NCI-H146 treated with DMSO at 0.1 percent for 48 hours (cell line): Measurements from ENCODE around the gene MALAT1.
"Not testable (repeated sequence)": the region's sequence is repeated elsewhere in the genome, so short reads cannot be mapped to it uniquely, and the experiment has no call there.

ENCODE experiments used
- DNase-seq: peaks from one replicate; lab custom pipeline; 2025; ENCODE audit not compliant: unreplicated experiment; lab: John Stamatoyannopoulos, UW

Gene MALAT1

GRCh38 chr11:65497141-65498041, 1.5 kb upstream of the MALAT1 start:
- DNase-seq: peak; percentile 96

DNA sequence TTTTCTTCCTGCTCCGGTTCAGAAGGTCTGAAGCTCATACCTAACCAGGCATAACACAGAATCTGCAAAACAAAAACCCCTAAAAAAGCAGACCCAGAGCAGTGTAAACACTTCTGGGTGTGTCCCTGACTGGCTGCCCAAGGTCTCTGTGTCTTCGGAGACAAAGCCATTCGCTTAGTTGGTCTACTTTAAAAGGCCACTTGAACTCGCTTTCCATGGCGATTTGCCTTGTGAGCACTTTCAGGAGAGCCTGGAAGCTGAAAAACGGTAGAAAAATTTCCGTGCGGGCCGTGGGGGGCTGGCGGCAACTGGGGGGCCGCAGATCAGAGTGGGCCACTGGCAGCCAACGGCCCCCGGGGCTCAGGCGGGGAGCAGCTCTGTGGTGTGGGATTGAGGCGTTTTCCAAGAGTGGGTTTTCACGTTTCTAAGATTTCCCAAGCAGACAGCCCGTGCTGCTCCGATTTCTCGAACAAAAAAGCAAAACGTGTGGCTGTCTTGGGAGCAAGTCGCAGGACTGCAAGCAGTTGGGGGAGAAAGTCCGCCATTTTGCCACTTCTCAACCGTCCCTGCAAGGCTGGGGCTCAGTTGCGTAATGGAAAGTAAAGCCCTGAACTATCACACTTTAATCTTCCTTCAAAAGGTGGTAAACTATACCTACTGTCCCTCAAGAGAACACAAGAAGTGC, 661 bp upstream of the MALAT1 start:
- DNase-seq: peak; percentile 59

- no peak for DNase-seq
Observed at GRCh38 chr11:65498727-65498976, 193 bp upstream of the MALAT1 start.

- DNase-seq: peak; percentile 65
Observed at GRCh38 chr11:65499713-65500386, 1.0 kb downstream of the MALAT1 start.

GRCh38 chr11:65500387-65501185, 1.7 kb downstream of the MALAT1 start:
- DNase-seq: peak; percentile 26

DNA sequence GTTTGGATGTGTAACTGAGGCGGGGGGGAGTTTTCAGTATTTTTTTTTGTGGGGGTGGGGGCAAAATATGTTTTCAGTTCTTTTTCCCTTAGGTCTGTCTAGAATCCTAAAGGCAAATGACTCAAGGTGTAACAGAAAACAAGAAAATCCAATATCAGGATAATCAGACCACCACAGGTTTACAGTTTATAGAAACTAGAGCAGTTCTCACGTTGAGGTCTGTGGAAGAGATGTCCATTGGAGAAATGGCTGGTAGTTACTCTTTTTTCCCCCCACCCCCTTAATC, 2.3 kb downstream of the MALAT1 start:
- no peak for DNase-seq

GRCh38 chr11:65501472-65502273, 2.8 kb downstream of the MALAT1 start:
- DNase-seq: no peak

DNA sequence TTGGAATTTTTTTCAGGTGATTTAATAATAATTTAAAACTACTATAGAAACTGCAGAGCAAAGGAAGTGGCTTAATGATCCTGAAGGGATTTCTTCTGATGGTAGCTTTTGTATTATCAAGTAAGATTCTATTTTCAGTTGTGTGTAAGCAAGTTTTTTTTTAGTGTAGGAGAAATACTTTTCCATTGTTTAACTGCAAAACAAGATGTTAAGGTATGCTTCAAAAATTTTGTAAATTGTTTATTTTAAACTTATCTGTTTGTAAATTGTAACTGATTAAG, 3.4 kb downstream of the MALAT1 start:
- DNase-seq: no peak

GRCh38 chr11:65502555-65503367, 3.9 kb downstream of the MALAT1 start:
- no peak for DNase-seq

DNA sequence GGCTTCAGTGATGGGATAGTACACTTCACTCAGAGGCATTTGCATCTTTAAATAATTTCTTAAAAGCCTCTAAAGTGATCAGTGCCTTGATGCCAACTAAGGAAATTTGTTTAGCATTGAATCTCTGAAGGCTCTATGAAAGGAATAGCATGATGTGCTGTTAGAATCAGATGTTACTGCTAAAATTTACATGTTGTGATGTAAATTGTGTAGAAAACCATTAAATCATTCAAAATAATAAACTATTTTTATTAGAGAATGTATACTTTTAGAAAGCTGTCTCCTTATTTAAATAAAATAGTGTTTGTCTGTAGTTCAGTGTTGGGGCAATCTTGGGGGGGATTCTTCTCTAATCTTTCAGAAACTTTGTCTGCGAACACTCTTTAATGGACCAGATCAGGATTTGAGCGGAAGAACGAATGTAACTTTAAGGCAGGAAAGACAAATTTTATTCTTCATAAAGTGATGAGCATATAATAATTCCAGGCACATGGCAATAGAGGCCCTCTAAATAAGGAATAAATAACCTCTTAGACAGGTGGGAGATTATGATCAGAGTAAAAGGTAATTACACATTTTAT, 4.6 kb downstream of the MALAT1 start:
- no peak for DNase-seq

DNA sequence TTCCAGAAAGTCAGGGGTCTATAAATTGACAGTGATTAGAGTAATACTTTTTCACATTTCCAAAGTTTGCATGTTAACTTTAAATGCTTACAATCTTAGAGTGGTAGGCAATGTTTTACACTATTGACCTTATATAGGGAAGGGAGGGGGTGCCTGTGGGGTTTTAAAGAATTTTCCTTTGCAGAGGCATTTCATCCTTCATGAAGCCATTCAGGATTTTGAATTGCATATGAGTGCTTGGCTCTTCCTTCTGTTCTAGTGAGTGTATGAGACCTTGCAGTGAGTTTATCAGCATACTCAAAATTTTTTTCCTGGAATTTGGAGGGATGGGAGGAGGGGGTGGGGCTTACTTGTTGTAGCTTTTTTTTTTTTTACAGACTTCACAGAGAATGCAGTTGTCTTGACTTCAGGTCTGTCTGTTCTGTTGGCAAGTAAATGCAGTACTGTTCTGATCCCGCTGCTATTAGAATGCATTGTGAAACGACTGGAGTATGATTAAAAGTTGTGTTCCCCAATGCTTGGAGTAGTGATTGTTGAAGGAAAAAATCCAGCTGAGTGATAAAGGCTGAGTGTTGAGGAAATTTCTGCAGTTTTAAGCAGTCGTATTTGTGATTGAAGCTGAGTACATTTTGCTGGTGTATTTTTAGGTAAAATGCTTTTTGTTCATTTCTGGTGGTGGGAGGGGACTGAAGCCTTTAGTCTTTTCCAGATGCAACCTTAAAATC, 5.3 kb downstream of the MALAT1 start:
- no peak for DNase-seq

DNA sequence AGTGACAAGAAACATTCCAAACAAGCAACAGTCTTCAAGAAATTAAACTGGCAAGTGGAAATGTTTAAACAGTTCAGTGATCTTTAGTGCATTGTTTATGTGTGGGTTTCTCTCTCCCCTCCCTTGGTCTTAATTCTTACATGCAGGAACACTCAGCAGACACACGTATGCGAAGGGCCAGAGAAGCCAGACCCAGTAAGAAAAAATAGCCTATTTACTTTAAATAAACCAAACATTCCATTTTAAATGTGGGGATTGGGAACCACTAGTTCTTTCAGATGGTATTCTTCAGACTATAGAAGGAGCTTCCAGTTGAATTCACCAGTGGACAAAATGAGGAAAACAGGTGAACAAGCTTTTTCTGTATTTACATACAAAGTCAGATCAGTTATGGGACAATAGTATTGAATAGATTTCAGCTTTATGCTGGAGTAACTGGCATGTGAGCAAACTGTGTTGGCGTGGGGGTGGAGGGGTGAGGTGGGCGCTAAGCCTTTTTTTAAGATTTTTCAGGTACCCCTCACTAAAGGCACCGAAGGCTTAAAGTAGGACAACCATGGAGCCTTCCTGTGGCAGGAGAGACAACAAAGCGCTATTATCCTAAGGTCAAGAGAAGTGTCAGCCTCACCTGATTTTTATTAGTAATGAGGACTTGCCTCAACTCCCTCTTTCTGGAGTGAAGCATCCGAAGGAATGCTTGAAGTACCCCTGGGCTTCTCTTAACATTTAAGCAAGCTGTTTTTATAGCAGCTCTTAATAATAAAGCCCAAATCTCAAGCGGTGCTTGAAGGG, 6.0 kb downstream of the MALAT1 start:
- DNase-seq: no peak

DNA sequence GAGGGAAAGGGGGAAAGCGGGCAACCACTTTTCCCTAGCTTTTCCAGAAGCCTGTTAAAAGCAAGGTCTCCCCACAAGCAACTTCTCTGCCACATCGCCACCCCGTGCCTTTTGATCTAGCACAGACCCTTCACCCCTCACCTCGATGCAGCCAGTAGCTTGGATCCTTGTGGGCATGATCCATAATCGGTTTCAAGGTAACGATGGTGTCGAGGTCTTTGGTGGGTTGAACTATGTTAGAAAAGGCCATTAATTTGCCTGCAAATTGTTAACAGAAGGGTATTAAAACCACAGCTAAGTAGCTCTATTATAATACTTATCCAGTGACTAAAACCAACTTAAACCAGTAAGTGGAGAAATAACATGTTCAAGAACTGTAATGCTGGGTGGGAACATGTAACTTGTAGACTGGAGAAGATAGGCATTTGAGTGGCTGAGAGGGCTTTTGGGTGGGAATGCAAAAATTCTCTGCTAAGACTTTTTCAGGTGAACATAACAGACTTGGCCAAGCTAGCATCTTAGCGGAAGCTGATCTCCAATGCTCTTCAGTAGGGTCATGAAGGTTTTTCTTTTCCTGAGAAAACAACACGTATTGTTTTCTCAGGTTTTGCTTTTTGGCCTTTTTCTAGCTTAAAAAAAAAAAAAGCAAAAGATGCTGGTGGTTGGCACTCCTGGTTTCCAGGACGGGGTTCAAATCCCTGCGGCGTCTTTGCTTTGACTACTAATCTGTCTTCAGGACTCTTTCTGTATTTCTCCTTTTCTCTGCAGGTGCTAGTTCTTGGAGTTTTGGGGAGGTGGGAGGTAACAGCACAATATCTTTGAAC, 6.8 kb downstream of the MALAT1 start:
- no peak for DNase-seq

- DNase-seq: no peak
Observed at GRCh38 chr11:65506290-65506771, 7.5 kb downstream of the MALAT1 start.

- peak; percentile 12 for DNase-seq
Observed at GRCh38 chr11:65506772-65507505, 8.1 kb downstream of the MALAT1 start.

DNA sequence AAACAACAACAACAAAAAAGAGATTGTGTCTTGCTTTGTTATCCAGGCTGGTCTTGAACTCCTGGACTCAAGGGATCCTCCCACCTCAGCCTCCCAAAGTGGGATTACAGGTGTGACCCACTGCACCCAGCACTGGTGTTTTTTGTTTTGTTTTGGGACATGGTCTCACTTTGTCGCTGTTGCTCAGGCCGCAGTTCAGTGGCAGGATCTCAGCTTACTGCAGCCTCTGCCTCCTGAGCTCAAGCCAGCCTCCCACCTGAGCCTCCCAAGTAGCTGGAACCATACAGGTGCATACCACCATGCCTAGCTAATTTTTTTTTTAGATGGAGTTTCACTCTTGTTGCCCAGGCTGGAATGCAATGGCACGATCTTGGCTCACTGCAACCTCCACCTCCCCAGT, 13.5 kb downstream of the MALAT1 start:
- not testable (repeated sequence) for DNase-seq
